GM21526 (cell line): Measurements from ENCODE around the gene KLRC1.
"Not testable (repeated sequence)": the region's sequence is repeated elsewhere in the genome, so short reads cannot be mapped to it uniquely, and the experiment has no call there.

Experiments used
- ATAC-seq: cut with Tn5 transposase; IDR thresholded peaks from one replicate; pipeline ENCODE4 v1.9.1; 2021; ENCODE audit warnings: moderate library complexity; ENCODE audit not compliant: unreplicated experiment, low FRiP score

Gene KLRC1

DNA sequence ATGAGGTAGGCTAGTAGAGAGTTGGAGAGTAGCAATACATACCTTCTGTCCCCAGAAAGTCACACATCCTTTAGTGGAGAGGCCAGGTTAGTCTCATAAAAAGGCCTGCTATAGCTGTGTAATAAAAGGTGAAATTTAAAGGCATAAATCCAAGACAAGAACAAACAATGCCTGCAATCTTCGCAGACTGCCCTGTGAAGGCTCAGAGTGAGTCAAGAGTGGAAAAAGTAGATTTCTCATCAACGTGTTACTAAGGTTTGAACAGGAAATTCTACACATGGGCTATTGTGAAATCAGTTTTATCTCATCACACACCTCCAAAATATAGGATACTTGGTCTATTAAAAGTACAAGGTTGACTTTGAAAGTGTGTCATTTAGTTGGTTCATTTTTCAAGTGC, at the start of gene KLRC1:
Gene KLRC1 (minus strand): TSS at position 222 of the 400 bp plus-strand sequence. CDS start 2,221 bp downstream, outside the sequence.
- ATAC-seq = no peak

DNA sequence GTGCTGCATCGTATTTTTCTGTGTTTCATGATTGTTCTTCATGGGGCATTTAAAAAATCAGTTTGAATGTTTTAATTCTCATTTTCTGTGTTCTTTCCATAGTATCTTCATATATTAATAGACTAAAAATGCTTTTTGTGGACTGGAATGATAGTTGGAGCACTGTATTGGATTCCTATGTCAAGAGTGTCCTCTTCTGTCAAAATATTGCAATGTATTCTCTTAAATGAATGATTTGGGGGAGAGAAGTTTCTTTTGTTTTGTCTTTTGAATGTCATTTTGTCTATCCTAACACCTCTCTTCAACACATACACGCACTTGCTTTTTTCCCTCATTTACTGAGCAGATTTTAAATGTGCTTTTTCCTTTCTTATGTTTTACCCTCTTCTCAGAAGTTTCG, 47.9 kb upstream of the KLRC1 start:
- no peak for ATAC-seq

DNA sequence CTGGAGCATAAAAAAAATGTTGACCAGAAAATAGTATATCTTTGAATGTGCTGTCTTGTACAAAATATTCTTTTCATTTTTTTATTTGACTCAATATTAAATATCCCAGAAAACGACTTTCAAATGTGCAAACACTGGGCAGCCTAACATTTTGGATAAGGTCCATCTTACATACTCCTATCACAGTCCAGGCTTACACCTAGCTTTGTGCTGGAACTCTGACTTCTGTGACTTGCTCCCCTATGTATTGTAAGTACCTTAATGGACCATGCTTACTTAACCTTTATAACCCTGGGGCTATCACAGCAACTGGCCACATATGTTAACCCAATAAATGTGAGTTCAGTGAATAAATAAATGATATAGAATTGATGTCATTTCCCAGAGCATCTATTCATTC, 44.9 kb upstream of the KLRC1 start:
- ATAC-seq = no peak

DNA sequence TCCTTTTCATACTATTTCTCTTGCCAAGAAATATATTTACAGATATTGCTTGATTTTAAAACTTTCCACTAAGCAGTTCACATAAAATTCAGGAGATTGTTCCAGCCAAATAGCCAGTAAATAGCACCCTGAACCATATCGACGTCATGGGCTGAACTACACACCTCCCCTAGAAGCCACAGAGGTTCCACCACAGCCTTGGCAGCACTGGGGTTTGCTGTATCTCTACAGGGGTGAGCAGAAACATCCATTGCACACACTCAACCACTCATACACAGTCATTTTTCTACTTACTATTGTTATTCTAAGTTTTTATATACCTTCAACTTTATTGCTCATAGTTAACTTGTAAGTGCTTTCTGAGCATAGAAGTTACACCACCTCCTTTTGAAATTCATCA, 44.4 kb upstream of the KLRC1 start:
- no peak for ATAC-seq

DNA sequence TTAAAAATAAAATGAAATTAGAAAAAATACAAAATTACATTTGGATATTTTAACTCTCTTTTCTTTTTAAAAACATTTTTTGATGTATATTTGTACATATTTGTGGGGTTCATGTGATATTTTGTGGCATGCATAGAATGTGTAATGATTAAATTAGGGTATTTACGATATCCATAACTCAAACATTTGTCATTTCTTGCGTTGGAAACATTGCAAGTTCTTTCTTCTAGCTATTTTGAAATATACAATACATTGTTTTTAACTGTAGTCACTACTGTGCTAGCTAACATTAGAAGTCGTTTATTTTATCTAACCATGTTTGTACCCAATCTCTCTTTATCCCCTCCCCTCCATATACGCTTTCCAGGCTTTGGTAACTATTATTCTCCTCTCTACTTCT, 38.6 kb upstream of the KLRC1 start:
- ATAC-seq = no peak

DNA sequence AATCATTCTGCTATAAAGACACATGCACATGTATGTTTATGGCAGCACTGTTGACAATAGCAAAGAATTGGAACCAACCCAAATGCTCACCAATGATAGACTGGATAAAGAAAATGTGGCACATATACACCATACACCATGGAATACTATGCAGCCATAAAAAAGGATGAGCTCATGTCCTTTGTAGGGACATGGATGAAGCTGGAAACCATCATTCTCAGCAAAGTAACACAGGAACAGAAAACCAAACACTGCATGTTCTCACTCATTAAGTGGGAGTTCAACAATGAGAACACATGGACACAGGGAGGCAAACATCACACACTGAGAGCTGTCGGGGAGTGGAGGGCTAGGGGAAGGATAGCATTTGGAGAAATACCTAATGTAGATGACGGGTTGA, 34.2 kb upstream of the KLRC1 start:
- not testable (repeated sequence) for ATAC-seq

DNA sequence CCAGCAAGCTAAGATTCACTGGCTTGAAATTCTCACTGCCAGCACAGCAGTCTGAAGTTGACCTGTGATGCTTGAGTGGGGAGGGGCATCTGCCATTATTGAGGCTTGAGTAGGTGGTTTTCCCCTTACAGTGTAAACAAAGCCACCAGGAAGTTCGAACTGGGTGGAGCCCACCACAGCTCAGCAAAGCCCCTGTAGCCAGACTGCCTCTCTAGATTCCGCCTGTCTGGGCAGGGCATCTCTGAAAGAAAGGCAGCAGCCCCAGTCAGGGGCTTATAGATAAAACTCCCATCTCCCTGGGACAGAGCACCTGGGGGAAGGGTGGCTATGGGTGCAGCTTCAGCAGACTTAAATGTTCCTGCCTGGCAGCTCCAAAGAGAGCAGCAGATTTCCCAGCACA, 28.7 kb upstream of the KLRC1 start:
- not testable (repeated sequence) for ATAC-seq

DNA sequence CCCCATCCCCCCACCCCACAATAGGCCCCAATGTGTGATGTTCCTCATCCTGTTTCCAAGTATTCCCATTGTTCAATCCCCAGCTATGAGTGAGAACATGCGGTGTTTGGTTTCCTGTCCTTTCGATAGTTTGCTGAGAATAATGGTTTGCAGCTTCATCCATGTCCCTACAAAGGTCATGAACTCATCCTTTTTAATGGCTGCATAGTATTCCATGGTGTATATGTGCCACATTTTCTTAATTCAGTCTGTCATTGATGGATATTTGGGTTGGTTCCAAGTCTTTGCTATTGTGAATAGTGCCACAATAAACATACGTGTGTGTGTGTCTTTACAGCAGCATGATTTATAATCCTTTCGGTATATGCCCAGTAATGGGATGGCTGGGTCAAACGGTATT, 19.6 kb upstream of the KLRC1 start:
- ATAC-seq = not testable (repeated sequence)

DNA sequence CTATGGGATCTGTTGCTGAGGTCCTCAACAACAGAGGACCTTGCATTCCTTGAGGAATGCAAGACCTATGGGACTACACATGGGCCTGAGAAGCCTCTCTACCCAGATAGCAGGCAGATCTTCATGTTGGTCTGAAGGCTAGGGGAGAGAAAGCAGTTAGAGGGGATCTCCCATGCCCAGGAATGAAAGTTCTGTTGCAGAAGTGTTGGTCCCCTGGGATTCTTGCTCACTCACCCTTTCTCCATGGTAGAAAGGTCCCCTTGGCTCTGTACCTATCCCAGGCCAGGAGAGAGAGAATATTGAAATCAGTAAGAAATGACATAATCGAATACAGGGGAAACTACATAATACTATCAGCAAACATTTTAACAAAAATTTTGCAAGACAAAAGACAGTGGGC, 16.5 kb upstream of the KLRC1 start:
- no peak for ATAC-seq

DNA sequence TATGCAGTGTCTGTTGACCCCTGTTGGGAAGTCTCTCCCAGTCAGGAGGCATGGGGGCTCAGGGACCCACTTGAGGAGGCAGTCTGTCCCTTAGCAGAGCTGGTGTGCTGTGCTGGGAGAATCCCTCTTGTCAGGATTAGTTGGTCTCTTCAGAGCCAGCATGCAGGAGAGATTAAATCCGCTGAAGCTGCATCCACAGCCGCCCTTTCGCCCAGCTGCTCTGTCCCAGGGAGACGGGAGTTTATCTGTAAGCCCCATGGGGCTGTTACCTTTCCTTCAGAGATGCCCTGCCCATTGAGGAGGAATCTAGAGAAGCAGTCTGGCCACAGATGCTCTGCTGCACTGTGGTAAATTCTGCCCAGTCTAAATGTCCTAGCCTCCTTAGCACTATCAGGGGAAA, 13.1 kb upstream of the KLRC1 start:
- no peak for ATAC-seq

DNA sequence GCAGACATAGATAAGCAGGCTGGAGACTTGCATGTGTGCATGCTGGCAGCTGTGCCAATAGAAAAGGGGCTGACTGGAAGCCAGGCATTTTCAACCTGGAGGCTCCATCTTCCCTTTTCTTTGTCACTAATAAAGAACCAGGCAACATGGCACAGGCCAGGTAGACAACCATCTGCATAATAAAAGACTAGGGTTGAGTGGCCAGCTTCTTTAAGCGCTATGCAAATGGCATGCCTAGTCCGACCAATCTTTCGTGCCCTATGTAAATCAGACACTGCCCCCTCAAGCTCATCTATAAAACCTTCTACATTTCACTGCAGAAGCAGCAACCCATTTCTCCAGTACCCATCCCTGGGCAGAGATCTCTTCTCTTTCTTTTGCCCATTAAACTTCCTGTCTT, 4.6 kb upstream of the KLRC1 start:
- no peak for ATAC-seq

DNA sequence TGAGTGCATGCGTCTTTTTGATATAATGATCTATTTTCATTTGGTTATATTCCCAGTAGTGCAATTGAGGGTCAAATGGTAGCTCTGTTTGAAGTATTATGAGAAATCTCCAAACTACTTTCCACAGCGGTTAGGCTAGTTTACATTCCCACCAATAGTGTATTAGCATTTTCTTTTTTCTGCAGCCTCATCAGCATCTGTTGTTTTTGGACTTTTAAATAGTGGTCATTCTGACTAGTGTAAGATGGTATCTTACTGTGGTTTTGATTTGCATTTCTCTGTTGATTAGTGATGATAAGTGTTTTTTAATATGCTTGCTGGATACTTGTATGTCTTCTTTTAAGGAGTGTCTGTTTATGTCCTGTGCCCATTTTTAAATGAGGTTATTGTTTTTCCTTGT, 3.7 kb upstream of the KLRC1 start:
- ATAC-seq = no peak

DNA sequence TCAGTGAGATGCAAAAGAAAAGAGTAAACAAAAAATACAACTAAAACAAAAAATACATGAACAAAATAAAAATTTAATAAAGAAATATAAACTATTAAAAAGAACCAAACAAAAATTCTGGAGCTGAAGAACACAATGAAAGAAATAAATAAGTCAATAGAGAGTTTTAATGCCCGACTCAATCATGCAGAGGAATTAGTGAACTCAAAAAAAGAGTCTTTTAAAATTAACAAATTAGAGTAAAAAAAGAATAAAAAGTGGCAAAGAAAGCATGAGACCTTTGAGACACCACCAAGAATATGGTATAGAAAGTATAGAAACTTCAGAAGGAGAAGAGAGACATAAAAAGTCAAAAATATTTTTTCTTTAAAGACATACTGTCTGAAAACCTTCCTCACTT, 2.6 kb upstream of the KLRC1 start:
- no peak for ATAC-seq

DNA sequence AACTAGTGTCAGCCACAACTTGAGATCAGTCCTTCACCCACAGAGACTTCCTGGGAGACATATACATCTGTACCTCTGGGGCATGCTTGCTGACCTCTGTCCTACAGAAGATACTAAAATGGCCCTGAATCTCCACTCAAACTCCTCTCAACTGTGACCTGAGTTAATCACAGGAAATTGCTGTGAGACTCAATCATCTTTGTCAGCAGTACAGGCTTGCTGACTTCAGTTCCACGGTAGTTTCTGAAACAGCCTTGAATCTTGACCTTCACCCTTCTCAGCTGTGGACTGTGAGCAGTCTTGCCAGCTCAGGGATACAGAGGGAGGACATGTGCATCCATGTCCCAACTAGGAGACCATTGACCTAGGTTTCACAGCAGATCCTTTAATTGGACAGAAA, 1.4 kb upstream of the KLRC1 start:
- ATAC-seq = no peak

DNA sequence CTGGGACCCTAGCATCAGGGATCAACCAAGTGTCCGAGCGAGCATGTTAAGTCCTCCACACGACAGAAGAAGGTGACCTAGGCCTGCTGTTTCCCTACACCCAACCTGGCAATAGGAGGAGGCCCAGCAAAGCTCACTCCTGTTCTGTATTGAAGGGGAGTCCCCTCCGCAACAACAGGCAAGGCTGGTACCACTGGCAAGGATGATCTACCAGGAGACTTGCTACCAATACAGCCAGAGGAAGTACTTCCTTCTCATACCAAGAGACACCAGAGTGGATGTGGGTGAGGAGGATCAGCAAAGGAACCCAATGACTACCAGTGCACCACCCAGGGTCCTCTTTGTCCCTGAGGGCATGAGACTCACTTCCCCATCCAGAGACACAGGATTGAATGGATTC, 4.9 kb downstream of the KLRC1 start:
- no peak for ATAC-seq

DNA sequence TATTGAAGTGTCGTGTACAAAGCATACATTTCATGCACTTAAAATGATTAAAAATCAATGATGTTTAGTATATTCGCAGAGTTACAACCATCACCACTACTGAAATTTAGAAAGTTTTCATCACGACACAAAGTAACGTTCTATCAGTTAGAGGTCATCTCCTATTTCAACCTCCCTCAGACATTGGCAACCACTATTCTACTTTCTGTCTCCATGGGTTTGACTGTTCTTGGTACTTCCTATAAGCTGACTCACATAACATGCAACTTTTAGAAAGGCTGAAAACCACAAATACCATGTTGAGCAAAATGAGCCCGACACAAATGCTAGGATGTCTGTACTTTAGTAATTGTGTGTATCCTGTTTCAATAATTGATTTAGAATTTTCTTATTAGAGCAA, 7.1 kb downstream of the KLRC1 start:
- not testable (repeated sequence) for ATAC-seq

DNA sequence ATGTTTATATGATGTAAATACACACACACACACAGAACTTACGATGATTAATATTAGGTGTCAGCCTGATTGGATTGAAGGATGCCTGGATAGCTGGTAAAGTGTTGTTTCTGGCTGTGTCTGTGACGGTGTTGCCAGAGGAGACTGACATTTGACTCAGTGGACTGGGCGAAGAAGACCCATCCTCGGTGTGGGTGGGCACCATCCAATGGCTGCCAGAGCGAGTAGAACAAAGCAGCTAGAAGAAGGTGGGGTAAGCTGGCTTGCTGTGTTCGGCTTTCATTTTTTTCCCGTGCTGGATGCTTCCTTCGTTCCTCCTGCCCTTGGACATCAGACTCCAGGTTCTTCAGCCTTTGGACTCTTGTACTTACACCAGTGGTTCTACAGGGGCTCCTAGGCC, 12.0 kb downstream of the KLRC1 start:
- ATAC-seq = not testable (repeated sequence)

DNA sequence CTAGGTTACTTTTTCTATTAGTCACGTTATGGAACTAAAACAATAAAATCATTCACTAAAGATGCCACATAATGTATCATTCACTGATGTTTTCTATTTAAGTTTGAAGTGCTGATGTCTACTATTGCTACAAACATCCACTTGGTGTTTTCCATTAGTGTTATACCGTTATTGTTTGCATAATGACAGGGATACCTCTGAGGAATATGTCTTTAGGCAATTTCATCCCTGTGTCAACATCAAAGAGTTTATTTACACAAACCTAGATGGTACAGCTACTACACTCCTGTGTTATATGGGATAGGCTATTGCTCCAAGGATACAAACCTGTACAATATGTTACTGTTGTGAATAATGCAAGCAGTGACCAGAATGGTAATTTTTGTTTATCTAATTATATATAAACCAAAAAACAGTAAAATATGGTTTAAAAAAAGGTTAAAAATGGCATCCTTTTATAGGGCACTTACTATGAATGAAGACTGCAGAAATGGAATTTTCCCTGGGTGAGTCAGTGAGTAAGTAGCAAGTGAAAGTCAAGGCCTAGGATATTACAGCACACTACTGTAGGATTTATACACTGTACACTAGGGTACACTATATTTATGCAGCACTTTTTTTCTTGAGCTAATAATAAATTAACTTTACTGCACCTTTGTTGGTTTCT, 13.4 kb downstream of the KLRC1 start:
- not testable (repeated sequence) for ATAC-seq

DNA sequence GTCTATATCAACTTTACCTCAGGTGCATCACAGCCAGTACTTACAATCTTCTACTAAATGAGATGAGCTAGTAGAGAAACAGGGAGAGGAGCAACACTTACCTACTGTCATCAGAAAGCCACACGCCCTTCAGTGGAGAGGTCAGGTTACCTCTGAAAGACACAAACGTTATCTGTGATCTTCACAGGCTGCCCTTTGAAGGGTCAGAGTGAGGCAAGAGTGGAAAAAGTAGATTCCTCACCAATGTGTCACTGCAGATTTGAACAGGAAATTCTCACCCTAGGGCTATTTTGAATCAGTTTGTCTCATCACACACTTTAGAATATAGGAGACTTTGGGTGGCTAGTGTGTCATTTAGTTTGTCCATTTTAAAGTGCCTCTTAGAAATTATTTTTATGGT, 15.6 kb downstream of the KLRC1 start:
- not testable (repeated sequence) for ATAC-seq

DNA sequence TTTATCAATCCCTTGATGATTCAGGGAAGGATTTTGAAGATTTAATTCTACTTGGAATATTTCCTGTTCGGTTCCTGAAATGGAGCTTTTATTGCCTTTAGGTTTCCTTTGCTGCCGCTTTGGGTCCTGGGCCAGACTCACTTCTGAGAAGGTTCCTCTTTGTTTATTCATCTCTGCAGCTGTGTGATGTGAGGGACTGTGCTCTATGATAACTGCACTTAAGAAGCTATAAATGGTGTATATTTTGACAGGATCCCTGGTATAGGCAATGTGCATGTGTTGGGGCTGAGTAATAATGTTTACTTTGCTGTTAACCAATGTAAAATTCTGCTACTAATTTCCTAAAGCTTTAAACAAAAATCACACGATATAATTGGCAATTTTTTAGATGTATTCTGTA, 17.4 kb downstream of the KLRC1 start, which contains the start of gene KLRC2:
Gene KLRC2 (minus strand): TSS at position 195 of the 400 bp plus-strand sequence. CDS start 24 bp downstream, at position 171.
- not testable (repeated sequence) for ATAC-seq

DNA sequence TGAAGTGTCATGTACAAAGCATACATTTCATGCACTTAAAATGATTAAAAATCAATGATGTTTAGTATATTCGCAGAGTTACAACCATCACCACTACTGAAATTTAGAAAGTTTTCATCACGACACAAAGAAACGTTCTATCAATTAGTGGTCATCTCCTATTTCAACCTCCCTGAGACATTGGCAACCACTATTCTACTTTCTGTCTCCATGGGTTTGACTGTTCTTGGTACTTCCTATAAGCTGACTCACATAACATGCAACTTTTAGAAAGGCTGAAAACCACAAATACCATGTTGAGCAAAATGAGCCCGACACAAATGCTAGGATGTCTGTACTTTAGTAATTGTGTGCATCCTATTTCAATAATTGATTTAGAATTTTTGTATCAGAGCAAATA, 22.6 kb downstream of the KLRC1 start:
- not testable (repeated sequence) for ATAC-seq

DNA sequence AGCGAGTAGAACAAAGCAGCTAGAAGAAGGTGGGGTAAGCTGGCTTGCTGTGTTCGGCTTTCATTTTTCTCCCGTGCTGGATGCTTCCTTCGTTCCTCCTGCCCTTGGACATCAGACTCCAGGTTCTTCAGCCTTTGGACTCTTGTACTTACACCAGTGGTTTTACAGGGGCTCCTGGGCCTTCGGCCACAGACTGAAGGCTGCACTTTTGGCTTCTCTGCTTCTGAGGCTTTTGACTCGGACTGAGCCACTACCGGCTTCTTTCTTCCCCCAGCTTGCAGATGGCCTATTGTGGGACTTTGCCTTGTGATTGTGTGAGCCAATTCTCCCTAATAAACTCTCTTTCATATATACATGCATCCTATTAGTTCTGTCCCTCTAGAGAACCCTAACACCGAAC, 27.2 kb downstream of the KLRC1 start:
- not testable (repeated sequence) for ATAC-seq
